Breast epithelium (tissue), 4 donors: ENCODE measurements around the gene AP4S1. TPM values are rescaled to one million over a fixed set of nuclear protein-coding genes. Genes with fewer than 3 reads are reported as not detected.

Source experiments
- DNase-seq, 2 donors: peaks; one replicate each; pipeline ENCODE4 v3.0.0-alpha.2; 2019; ENCODE audit warnings: low spot score in 2 of 2
- H3K27ac ChIP-seq, 2 donors: fragments of 200-600 bp; sonication (generic) in 1 of 2; one replicate each; pipeline ENCODE4 v1.5.1; 2016 to 2019; ENCODE audit warnings: mild to moderate bottlenecking in 1 of 2
- H3K27me3 ChIP-seq, 2 donors: fragments of 200-600 bp; sonication (generic) in 1 of 2; one replicate each; pipeline versions ENCODE4 v1.5.1 to v1.6.0; 2017 to 2019; ENCODE audit warnings: control low read depth in 1 of 2, mild to moderate bottlenecking in 1 of 2
- H3K36me3 ChIP-seq: fragments of 200-600 bp; one replicate; pipeline ENCODE4 v1.5.1; 2019
- H3K4me1 ChIP-seq, 2 donors: fragments of 200-600 bp; sonication (generic); one replicate each; pipeline ENCODE4 v1.5.1; 2016 to 2019; ENCODE audit warnings: control low read depth in 1 of 2
- H3K4me3 ChIP-seq, 3 donors: fragments of 200-600 bp; sonication (generic); 1 replicate in 2 of 3; 2 replicates in 1 of 3; pipeline ENCODE4 v1.5.1; 2016 to 2019; ENCODE audit warnings: mild to moderate bottlenecking in 3 of 3, moderate library complexity in 2 of 3
- H3K9me3 ChIP-seq, 2 donors: fragments of 200-600 bp; sonication (generic) in 1 of 2; one replicate each; pipeline ENCODE4 v1.5.1; 2016 to 2019; ENCODE audit warnings: control low read depth in 1 of 2
- POLR2A ChIP-seq: fragments of 450-650 bp; IDR thresholded peaks from one replicate; pipeline ENCODE4 v1.6.1; 2016; ENCODE audit warnings: antibody characterized with exemption, mild to moderate bottlenecking, moderate library complexity
- POLR2AphosphoS5 ChIP-seq, 3 donors: sonication (generic); formaldehyde crosslinking; IDR thresholded peaks; one replicate each; pipeline ENCODE4 v1.6.1; 2017; ENCODE audit warnings: antibody characterized with exemption in 3 of 3
- intact Hi-C: fragments of 100-400 bp; cut with DNase I; formaldehyde crosslinking; loops from one replicate; pipeline ENCODE4 v1.15.1; 2023; ENCODE audit warnings: low total_unique reads
- total RNA-seq, 3 donors: library from RNA; depleted of rRNA; stranded (reverse); fragments of >200 nt; gene quantifications; one replicate each; pipeline ENCODE4 v1.1.0, GENCODE V29; 2016
- TF ChIP-seq, protein P1 (sequence below), 3 donors: fragments of 450-650 bp; IDR thresholded peaks; one replicate each; pipeline ENCODE4 v1.5.1; 2016 to 2017; ENCODE audit warnings: antibody characterized with exemption in 3 of 3, mild to moderate bottlenecking in 3 of 3, moderate library complexity in 3 of 3

The AP4S1 gene
- total RNA-seq, 3 donors from 2014 or later: 4.5 to 11.1 (median 5.2) TPM

DNA sequence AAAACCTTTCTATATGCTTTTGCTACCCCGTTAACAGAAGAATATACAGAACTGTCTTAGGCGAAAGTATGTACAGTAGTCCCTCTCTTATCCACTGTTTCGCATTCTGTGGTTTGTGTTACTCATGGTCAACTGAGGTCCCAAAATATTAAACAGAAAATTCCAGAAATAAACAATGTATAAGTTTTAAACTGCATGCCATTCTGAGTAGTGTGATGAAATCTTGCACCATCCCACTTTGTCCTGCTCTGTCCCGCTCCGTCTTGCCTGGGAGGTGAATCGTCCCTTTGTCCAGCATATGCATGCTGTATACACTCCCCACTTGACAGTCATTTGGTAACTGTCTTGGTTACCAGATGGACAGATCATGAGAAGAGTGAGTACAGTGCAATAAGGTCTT, 70.8 kb downstream of the AP4S1 start:
- DNase-seq: no peak
- intact Hi-C loops: no loop called here
- Histone ChIP-seq H3K36me3 (no peaks in the 10 kb centered on the region), H3K27me3 (no peaks in the 10 kb centered on the region), H3K27ac (no peak overlapping the region), H3K4me3 (no peak overlapping the region), H3K4me1 (no peaks in the 10 kb centered on the region), H3K9me3 (no peaks in the 10 kb centered on the region)
- TF ChIP-seq POLR2A: no peak
- TF ChIP-seq, protein P1, sequence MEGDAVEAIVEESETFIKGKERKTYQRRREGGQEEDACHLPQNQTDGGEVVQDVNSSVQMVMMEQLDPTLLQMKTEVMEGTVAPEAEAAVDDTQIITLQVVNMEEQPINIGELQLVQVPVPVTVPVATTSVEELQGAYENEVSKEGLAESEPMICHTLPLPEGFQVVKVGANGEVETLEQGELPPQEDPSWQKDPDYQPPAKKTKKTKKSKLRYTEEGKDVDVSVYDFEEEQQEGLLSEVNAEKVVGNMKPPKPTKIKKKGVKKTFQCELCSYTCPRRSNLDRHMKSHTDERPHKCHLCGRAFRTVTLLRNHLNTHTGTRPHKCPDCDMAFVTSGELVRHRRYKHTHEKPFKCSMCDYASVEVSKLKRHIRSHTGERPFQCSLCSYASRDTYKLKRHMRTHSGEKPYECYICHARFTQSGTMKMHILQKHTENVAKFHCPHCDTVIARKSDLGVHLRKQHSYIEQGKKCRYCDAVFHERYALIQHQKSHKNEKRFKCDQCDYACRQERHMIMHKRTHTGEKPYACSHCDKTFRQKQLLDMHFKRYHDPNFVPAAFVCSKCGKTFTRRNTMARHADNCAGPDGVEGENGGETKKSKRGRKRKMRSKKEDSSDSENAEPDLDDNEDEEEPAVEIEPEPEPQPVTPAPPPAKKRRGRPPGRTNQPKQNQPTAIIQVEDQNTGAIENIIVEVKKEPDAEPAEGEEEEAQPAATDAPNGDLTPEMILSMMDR (IDR thresholded peaks at IDR 0.05): no peak
- no peak for TF ChIP-seq POLR2AphosphoS5 (IDR thresholded peaks at IDR 0.05)

DNA sequence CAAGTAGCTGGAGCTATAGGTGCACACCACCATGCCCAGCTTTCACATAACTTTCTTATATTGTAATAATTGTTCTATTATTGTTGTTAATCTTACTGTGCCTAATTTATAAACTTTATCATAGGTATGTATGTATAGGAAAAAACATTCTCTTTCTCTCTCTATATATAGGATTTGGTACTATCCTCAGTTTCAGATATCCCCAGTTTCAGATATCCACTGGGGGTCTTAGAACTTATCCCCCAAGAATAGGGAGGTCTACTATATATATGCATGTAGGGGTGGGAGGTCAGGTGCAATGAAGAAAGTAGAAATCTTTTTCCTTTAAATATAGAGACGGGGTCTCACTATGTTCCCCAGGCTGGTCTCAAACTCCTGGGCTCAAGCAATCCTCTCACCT, 71.6 kb downstream of the AP4S1 start:
- Histone ChIP-seq H3K9me3 (no peaks in the 10 kb centered on the region), H3K36me3 (no peaks in the 10 kb centered on the region), H3K27ac (no peak overlapping the region), H3K27me3 (no peaks in the 10 kb centered on the region), H3K4me3 (no peak overlapping the region), H3K4me1 (no peaks in the 10 kb centered on the region)
- intact Hi-C loops: no loop called here
- no peak for DNase-seq
- TF ChIP-seq, protein P1 (IDR thresholded peaks at IDR 0.05): no peak

DNA sequence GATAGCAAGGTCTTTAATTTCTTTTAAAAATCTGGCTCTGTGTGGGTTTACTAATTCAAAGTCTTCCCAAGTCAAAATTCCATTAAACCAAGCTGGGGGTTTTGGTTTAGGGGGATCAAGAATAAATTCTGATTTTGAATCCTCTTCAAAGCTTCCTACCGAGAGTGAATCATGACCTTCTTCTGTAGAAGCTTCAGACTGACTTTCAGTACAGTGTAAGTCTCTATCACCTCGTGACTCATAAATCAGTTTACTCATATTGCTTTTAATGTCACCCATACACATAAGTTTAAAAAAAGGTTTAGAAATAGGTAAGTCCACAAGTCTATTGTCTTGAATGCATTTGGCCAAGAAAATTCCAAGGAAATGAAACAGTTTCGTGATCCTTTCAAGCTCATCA, 81.3 kb downstream of the AP4S1 start:
- Histone ChIP-seq H3K4me3 (no peak overlapping the region), H3K36me3 (peaks cover 16% of the 10 kb centered on the region), H3K27ac (no peak overlapping the region), H3K9me3 (no peaks in the 10 kb centered on the region), H3K4me1 (no peaks in the 10 kb centered on the region), H3K27me3 (no peaks in the 10 kb centered on the region)
- no peak for TF ChIP-seq POLR2AphosphoS5 (IDR thresholded peaks at IDR 0.05)
- TF ChIP-seq POLR2A: no peak
- TF ChIP-seq, protein P1 (IDR thresholded peaks at IDR 0.05): no peak
- intact Hi-C loops: no loop called here
- no peak for DNase-seq

DNA sequence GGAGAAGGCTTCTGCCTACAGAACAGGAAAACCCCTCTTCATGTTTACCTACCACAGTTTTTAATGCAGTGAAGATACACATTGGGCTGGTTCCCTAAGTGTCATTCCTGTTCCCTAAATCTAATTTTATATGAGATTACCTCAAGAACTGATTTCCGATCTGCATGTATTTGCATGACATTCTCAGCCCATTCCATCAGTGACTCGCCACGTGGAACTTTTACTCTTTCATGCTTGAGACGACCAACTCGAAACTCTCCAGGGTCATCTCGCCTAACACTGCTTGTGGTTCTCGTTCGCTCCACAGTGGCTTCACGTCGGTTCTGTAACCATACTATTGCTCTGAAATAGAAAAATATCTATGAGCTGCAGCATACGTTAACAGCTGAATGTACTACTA, 83.8 kb downstream of the AP4S1 start:
- Histone ChIP-seq H3K9me3 (no peaks in the 10 kb centered on the region), H3K27me3 (no peaks in the 10 kb centered on the region), H3K27ac (no peak overlapping the region), H3K36me3 (peaks cover 5% of the 10 kb centered on the region), H3K4me1 (no peaks in the 10 kb centered on the region), H3K4me3 (no peak overlapping the region)
- no peak for DNase-seq
- intact Hi-C loops: no loop called here
- TF ChIP-seq POLR2A (no peak), POLR2AphosphoS5 (IDR thresholded peaks at IDR 0.05) (no peak)
- TF ChIP-seq, protein P1 (IDR thresholded peaks at IDR 0.05): no peak

DNA sequence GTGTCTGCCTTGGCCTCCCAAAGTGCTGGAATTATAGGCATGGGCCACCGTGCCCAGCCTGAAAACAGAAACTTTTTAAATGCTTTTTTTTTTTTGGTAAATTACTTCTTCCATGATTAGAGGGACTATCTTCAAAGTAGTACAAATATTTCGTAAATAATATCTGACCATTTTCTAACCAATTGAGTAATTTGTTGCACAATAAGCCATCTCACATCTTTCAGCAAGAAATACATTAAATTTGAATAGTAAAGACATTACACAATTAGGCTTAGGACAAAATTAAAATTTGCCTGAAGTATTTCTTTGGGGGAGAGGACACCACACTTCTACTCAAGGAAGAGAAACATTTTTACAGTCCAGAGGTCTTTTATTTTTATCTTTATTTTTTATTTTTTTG, 85.4 kb downstream of the AP4S1 start:
- Histone ChIP-seq H3K9me3 (no peaks in the 10 kb centered on the region), H3K4me3 (no peak overlapping the region), H3K27ac (no peak overlapping the region), H3K4me1 (no peaks in the 10 kb centered on the region), H3K27me3 (no peaks in the 10 kb centered on the region), H3K36me3 (peaks cover 3% of the 10 kb centered on the region)
- DNase-seq: no peak
- TF ChIP-seq, protein P1 (IDR thresholded peaks at IDR 0.05): no peak
- TF ChIP-seq POLR2A: no peak
- intact Hi-C loops: no loop called here
